AG04449 (cell line): Measurements from ENCODE around the gene CCNQ.

Source experiments
- CTCF ChIA-PET: fragments of 350-600 bp; formaldehyde crosslinking; extraction: SDS; loops from one replicate; lab custom pipeline; 2021; ENCODE audit warnings: antibody characterized with exemption; lab: Yijun Ruan, JAX
- POLR2A ChIA-PET: fragments of 400-600, 350-600 bp; formaldehyde crosslinking; extraction: SDS; loops from one replicate; lab custom pipeline; 2020; ENCODE audit warnings: antibody characterized with exemption, inconsistent platforms; lab: Yijun Ruan, JAX
- DNase-seq: peaks from one replicate; pipeline ENCODE4 v3.0.0-alpha.2; 2010; ENCODE audit warnings: low read depth, low spot score
- H3K4me3 ChIP-seq: 2 replicates; pipeline ENCODE4 v1.5.1; 2011; ENCODE audit warnings: low read depth, mild to moderate bottlenecking, control low read depth, low read length
- CTCF ChIP-seq: IDR thresholded peaks from one replicate; pipeline ENCODE4 v1.5.1; 2011; ENCODE audit warnings: mild to moderate bottlenecking, moderate library complexity, low read length, control low read depth, inconsistent platforms; ENCODE audit not compliant: insufficient read depth; ENCODE audit errors: missing control alignments

Gene CCNQ

GRCh38 chrX:153637121-153638040 lies 38.4 kb upstream of the CCNQ start:
- POLR2A ChIA-PET = no interaction called here

GRCh38 chrX:153636716-153637115 lies 37.8 kb upstream of the CCNQ start:
- POLR2A ChIA-PET = no interaction called here
- CTCF ChIA-PET = interaction anchor here (1.2 to 1.7 kb wide), 4 partner anchors 10 to 31 kb away, joined by 3 to 4 read pairs (median 4); no protein-coding TSS in a partner anchor
- no peak overlapping the region for H3K4me3 ChIP-seq

More at GRCh38 chrX:153637121-153638040, 38.4 kb upstream of the CCNQ start:
- TF ChIP-seq CTCF = no peak
- CTCF ChIA-PET = interaction anchor here (1.2 kb wide), 1 partner anchor 30 kb away, joined by 3 read pairs; no protein-coding TSS in a partner anchor
- no peak overlapping the region for H3K4me3 ChIP-seq
- DNase-seq = no peak

GRCh38 chrX:153635788-153636668 lies 37.1 kb upstream of the CCNQ start:
- no peak for DNase-seq
- ChIA-PET CTCF (interaction anchor here (1.2 to 1.7 kb wide), 5 partner anchors 10 to 31 kb away, joined by 3 to 6 read pairs (median 4); no protein-coding TSS in a partner anchor), POLR2A (no interaction called here)
- no peak overlapping the region for H3K4me3 ChIP-seq
- TF ChIP-seq CTCF = peak; percentile 43

More at GRCh38 chrX:153636716-153637115, 37.8 kb upstream of the CCNQ start:
- no peak for TF ChIP-seq CTCF
- no peak for DNase-seq

GRCh38 chrX:153635388-153635787 lies 36.4 kb upstream of the CCNQ start:
- TF ChIP-seq CTCF = no peak
- DNase-seq = no peak
- CTCF ChIA-PET = interaction anchor here (0.9 to 1.7 kb wide), 4 partner anchors 10 to 26 kb away, joined by 3 to 6 read pairs (median 4); no protein-coding TSS in a partner anchor
- POLR2A ChIA-PET = no interaction called here
- H3K4me3 ChIP-seq = no peak overlapping the region

- POLR2A ChIA-PET = no interaction called here
- H3K4me3 ChIP-seq = no peak overlapping the region
- CTCF ChIA-PET = interaction anchor here (0.9 to 1.7 kb wide), 3 partner anchors 9 to 25 kb away, joined by 3 to 6 read pairs (median 4); no protein-coding TSS in a partner anchor
- no peak for DNase-seq
- TF ChIP-seq CTCF = no peak
These were observed 35.9 kb upstream of the CCNQ start for GRCh38 chrX:153634832-153635231.
